ENCODE results near the gene JADE2.
"Not testable (repeated sequence)": the region's sequence is repeated elsewhere in the genome, so short reads cannot be mapped to it uniquely, and the experiment has no call there.

JADE2 gene

GRCh38 chr5:134547999-134548658 is 22.7 kb downstream of the JADE2 start:
- H3K4me3 ChIP-seq (ENCODE audit: low read depth in 1 of 2, low read length in 2 of 2), result no peak overlapping the region
- no peak overlapping the region for H3K27ac ChIP-seq (ENCODE audit: low read depth, low read length)
- H3K9ac ChIP-seq (ENCODE audit: low read length), result no peak overlapping the region
- peaks cover 57% of the 10 kb centered on the region for H3K4me1 ChIP-seq (ENCODE audit: insufficient read depth, low read length)
- H3K27me3 ChIP-seq (ENCODE audit: control insufficient read depth in 1 of 2, insufficient read depth in 2 of 2, low read length in 2 of 2), result no peaks in the 10 kb centered on the region
- peaks cover 35% of the 10 kb centered on the region for H3K36me3 ChIP-seq (ENCODE audit: insufficient read depth, low read length)
- no peaks in the 10 kb centered on the region for H3K9me3 ChIP-seq (ENCODE audit: low read length)

GRCh38 chr5:134549714-134550113 is 24.2 kb downstream of the JADE2 start:
- Histone ChIP-seq H3K36me3 (ENCODE audit: insufficient read depth, low read length) (peaks cover 38% of the 10 kb centered on the region), H3K27ac (ENCODE audit: low read depth, low read length) (no peak overlapping the region), H3K27me3 (ENCODE audit: control insufficient read depth in 1 of 2, insufficient read depth in 2 of 2, low read length in 2 of 2) (no peaks in the 10 kb centered on the region), H3K4me1 (ENCODE audit: insufficient read depth, low read length) (peaks cover 61% of the 10 kb centered on the region), H3K9ac (ENCODE audit: low read length) (no peak overlapping the region), H3K4me3 (ENCODE audit: low read depth in 1 of 2, low read length in 2 of 2) (no peak overlapping the region), H3K9me3 (ENCODE audit: low read length) (no peaks in the 10 kb centered on the region)

GRCh38 chr5:134550271-134551214 is 25.1 kb downstream of the JADE2 start:
- no peak overlapping the region for H3K9ac ChIP-seq (ENCODE audit: low read length)
- H3K4me3 ChIP-seq (ENCODE audit: low read depth in 1 of 2, low read length in 2 of 2), result no peak overlapping the region
- H3K36me3 ChIP-seq (ENCODE audit: insufficient read depth, low read length), result peaks cover 38% of the 10 kb centered on the region
- no peaks in the 10 kb centered on the region for H3K9me3 ChIP-seq (ENCODE audit: low read length)
- H3K4me1 ChIP-seq (ENCODE audit: insufficient read depth, low read length), result peaks cover 61% of the 10 kb centered on the region
- H3K27ac ChIP-seq (ENCODE audit: low read depth, low read length), result no peak overlapping the region
- no peaks in the 10 kb centered on the region for H3K27me3 ChIP-seq (ENCODE audit: control insufficient read depth in 1 of 2, insufficient read depth in 2 of 2, low read length in 2 of 2)

- Histone ChIP-seq H3K9ac (ENCODE audit: low read length) (no peak overlapping the region), H3K4me3 (ENCODE audit: low read depth in 1 of 2, low read length in 2 of 2) (no peak overlapping the region), H3K36me3 (ENCODE audit: insufficient read depth, low read length) (peaks cover 43% of the 10 kb centered on the region), H3K27ac (ENCODE audit: low read depth, low read length) (no peak overlapping the region), H3K9me3 (ENCODE audit: low read length) (no peaks in the 10 kb centered on the region), H3K27me3 (ENCODE audit: control insufficient read depth in 1 of 2, insufficient read depth in 2 of 2, low read length in 2 of 2) (no peaks in the 10 kb centered on the region), H3K4me1 (ENCODE audit: insufficient read depth, low read length) (peaks cover 51% of the 10 kb centered on the region)
These were observed 26.4 kb downstream of the JADE2 start for GRCh38 chr5:134551901-134552300.

GRCh38 chr5:134552301-134552700 is 26.8 kb downstream of the JADE2 start:
- Histone ChIP-seq H3K4me3 (ENCODE audit: low read depth in 1 of 2, low read length in 2 of 2) (no peak overlapping the region), H3K27me3 (ENCODE audit: control insufficient read depth in 1 of 2, insufficient read depth in 2 of 2, low read length in 2 of 2) (no peaks in the 10 kb centered on the region), H3K36me3 (ENCODE audit: insufficient read depth, low read length) (peaks cover 44% of the 10 kb centered on the region), H3K9me3 (ENCODE audit: low read length) (no peaks in the 10 kb centered on the region), H3K4me1 (ENCODE audit: insufficient read depth, low read length) (peaks cover 47% of the 10 kb centered on the region), H3K9ac (ENCODE audit: low read length) (no peak overlapping the region), H3K27ac (ENCODE audit: low read depth, low read length) (no peak overlapping the region)

- H3K4me3 ChIP-seq (ENCODE audit: low read depth in 1 of 2, low read length in 2 of 2); H3K9me3 ChIP-seq (ENCODE audit: low read length); H3K27ac ChIP-seq (ENCODE audit: low read depth, low read length); H3K9ac ChIP-seq (ENCODE audit: low read length); H3K27me3 ChIP-seq (ENCODE audit: control insufficient read depth in 1 of 2, insufficient read depth in 2 of 2, low read length in 2 of 2): not testable (repeated sequence)
- Histone ChIP-seq H3K4me1 (ENCODE audit: insufficient read depth, low read length) (peaks cover 43% of the 10 kb centered on the region), H3K36me3 (ENCODE audit: insufficient read depth, low read length) (peaks cover 44% of the 10 kb centered on the region)
These were observed 27.2 kb downstream of the JADE2 start for GRCh38 chr5:134552716-134553115.

- H3K36me3 ChIP-seq (ENCODE audit: insufficient read depth, low read length), result peaks cover 34% of the 10 kb centered on the region
- H3K9me3 ChIP-seq (ENCODE audit: low read length), result no peaks in the 10 kb centered on the region
- H3K4me3 ChIP-seq (ENCODE audit: low read depth in 1 of 2, low read length in 2 of 2), result no peak overlapping the region
- no peak overlapping the region for H3K9ac ChIP-seq (ENCODE audit: low read length)
- no peaks in the 10 kb centered on the region for H3K27me3 ChIP-seq (ENCODE audit: control insufficient read depth in 1 of 2, insufficient read depth in 2 of 2, low read length in 2 of 2)
- H3K27ac ChIP-seq (ENCODE audit: low read depth, low read length), result no peak overlapping the region
- H3K4me1 ChIP-seq (ENCODE audit: insufficient read depth, low read length), result peaks cover 32% of the 10 kb centered on the region
These were observed 28.4 kb downstream of the JADE2 start for GRCh38 chr5:134553821-134554267.

GRCh38 chr5:134554319-134555222 is 29.1 kb downstream of the JADE2 start:
- H3K4me1 ChIP-seq (ENCODE audit: insufficient read depth, low read length), result peaks cover 30% of the 10 kb centered on the region
- no peak overlapping the region for H3K4me3 ChIP-seq (ENCODE audit: low read depth in 1 of 2, low read length in 2 of 2)
- no peak overlapping the region for H3K9ac ChIP-seq (ENCODE audit: low read length)
- H3K27me3 ChIP-seq (ENCODE audit: control insufficient read depth in 1 of 2, insufficient read depth in 2 of 2, low read length in 2 of 2), result no peaks in the 10 kb centered on the region
- H3K27ac ChIP-seq (ENCODE audit: low read depth, low read length), result peak overlapping the region; percentile 58
- no peaks in the 10 kb centered on the region for H3K9me3 ChIP-seq (ENCODE audit: low read length)
- peaks cover 38% of the 10 kb centered on the region for H3K36me3 ChIP-seq (ENCODE audit: insufficient read depth, low read length)

- H3K27me3 ChIP-seq (ENCODE audit: control insufficient read depth in 1 of 2, insufficient read depth in 2 of 2, low read length in 2 of 2), result no peaks in the 10 kb centered on the region
- no peaks in the 10 kb centered on the region for H3K9me3 ChIP-seq (ENCODE audit: low read length)
- H3K4me3 ChIP-seq (ENCODE audit: low read depth in 1 of 2, low read length in 2 of 2), result no peak overlapping the region
- H3K4me1 ChIP-seq (ENCODE audit: insufficient read depth, low read length), result peaks cover 30% of the 10 kb centered on the region
- no peak overlapping the region for H3K9ac ChIP-seq (ENCODE audit: low read length)
- peaks cover 39% of the 10 kb centered on the region for H3K36me3 ChIP-seq (ENCODE audit: insufficient read depth, low read length)
- H3K27ac ChIP-seq (ENCODE audit: low read depth, low read length), result peak overlapping the region; percentile 58
These were observed 29.9 kb downstream of the JADE2 start for GRCh38 chr5:134555223-134555889.

- Histone ChIP-seq H3K4me3 (ENCODE audit: low read depth in 1 of 2, low read length in 2 of 2) (no peak overlapping the region), H3K4me1 (ENCODE audit: insufficient read depth, low read length) (peaks cover 30% of the 10 kb centered on the region), H3K9ac (ENCODE audit: low read length) (no peak overlapping the region), H3K27ac (ENCODE audit: low read depth, low read length) (no peak overlapping the region), H3K36me3 (ENCODE audit: insufficient read depth, low read length) (peaks cover 44% of the 10 kb centered on the region), H3K9me3 (ENCODE audit: low read length) (no peaks in the 10 kb centered on the region), H3K27me3 (ENCODE audit: control insufficient read depth in 1 of 2, insufficient read depth in 2 of 2, low read length in 2 of 2) (no peaks in the 10 kb centered on the region)
These were observed 30.4 kb downstream of the JADE2 start for GRCh38 chr5:134555890-134556311.

All from muscle layer of colon (tissue), 2 donors.